GM12872 (cell line): ENCODE data around the gene SLC38A8.

Source experiments
- TF ChIP-seq, protein P1 (sequence below): IDR thresholded peaks from 3 replicates; pipeline ENCODE4 v1.5.1; 2011; ENCODE audit warnings: low read depth, mild to moderate bottlenecking, low read length, moderate library complexity; ENCODE audit not compliant: insufficient read depth

SLC38A8 gene

DNA sequence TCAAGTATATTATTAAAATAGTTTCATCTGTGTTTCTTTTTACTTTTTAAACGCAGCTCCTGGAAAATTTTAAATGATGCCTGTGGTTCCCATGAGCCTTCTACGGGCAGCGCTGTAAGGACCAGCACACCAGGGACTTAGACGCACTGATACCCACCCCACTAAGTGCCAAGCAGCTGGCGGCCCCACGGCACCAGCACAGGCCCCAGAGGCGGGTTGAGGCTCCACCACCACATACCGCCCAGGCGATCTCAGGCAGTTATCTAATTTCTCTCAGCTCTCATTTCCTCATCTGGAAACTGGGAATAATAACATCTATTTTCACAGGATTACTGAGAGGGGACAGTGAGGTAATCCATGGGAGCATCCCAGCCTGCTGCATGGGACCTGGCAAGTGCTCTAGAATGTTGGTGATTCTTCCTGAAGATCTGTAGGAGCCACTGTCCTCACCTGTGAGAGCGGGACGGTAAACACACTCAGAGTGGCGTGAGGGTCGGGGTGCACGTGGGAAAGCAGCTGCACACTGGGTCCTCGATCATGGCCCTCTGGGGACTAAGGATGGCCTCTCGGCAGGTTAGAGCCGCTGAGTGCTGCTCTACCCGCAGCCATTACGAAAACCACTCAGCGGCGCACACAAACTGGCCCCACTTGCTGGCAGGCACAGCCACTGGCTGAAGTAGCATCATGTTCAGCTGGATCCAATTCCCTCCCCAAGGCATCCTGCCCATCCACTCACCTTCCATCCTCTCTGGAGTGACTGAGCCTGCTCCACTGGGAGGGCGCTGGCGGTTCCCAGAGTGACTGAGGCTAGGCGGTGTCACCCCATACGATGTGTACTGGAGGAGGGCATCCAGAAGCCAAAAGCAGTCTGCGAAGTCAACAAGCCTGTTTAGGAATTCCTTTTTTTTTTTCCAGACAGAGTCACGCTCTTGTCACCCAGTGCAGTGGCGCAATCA, 17.6 kb upstream of the SLC38A8 start:
- TF ChIP-seq, protein P1, sequence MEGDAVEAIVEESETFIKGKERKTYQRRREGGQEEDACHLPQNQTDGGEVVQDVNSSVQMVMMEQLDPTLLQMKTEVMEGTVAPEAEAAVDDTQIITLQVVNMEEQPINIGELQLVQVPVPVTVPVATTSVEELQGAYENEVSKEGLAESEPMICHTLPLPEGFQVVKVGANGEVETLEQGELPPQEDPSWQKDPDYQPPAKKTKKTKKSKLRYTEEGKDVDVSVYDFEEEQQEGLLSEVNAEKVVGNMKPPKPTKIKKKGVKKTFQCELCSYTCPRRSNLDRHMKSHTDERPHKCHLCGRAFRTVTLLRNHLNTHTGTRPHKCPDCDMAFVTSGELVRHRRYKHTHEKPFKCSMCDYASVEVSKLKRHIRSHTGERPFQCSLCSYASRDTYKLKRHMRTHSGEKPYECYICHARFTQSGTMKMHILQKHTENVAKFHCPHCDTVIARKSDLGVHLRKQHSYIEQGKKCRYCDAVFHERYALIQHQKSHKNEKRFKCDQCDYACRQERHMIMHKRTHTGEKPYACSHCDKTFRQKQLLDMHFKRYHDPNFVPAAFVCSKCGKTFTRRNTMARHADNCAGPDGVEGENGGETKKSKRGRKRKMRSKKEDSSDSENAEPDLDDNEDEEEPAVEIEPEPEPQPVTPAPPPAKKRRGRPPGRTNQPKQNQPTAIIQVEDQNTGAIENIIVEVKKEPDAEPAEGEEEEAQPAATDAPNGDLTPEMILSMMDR = no peak

DNA sequence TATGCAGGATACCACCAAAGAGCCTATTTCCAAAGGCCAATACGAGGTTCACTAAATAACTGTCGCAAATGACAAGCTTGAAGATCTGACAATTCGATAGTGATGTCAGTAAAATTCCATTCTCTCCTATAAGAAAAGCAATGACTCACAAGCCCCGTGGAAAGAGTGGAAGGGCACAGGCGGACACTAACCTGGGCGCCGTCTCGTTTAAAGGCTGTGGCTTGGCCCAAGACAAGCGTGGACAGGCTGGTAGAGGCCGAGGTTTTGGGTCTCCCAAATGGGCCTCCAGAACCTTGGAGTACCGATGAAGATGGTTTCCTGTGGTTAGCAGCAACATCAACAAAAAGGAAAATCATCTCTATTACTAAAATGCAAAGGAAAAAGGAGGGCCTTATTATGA, 16.5 kb upstream of the SLC38A8 start:
- TF ChIP-seq, protein P1 = no peak

DNA sequence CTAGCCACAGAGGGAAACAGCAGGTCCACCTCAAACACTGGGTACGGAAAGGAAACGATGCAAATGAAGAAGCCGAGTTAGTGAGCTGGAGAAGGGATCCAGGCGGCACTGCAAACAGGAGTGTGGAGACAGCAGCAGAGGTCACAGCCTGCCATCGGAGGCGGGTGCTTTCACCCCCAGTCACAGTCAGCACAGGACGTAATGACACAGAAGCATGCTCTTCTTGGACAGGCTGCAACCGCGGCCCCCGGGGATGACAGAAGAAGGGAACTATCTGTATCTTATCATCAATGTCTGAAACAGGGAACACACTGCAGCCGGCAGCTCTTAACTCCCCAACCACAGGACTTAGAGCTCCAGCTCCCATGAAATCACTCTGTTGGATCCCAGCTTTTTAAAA, 16.1 kb upstream of the SLC38A8 start:
- TF ChIP-seq, protein P1 = no peak

DNA sequence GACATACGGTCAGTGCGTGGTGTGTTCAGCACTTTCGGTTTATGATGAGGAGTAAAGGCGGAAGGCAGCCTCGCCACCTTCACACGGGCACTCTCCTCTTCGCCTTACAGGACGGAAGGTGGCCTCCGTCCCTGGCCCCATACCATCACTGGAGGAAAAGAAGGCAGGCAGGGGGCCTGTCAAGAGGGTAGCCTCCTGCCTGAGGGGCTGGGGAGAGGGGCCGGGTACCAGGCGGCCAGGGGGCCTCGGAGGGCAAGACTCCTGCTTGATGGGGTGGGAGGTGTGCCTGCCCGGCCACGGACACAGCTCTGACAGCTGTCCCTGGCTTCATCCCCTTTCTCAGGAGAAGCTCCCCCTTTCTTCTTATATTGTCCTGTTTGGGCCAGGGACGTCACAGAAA, 15.6 kb upstream of the SLC38A8 start:
- TF ChIP-seq, protein P1 = no peak

DNA sequence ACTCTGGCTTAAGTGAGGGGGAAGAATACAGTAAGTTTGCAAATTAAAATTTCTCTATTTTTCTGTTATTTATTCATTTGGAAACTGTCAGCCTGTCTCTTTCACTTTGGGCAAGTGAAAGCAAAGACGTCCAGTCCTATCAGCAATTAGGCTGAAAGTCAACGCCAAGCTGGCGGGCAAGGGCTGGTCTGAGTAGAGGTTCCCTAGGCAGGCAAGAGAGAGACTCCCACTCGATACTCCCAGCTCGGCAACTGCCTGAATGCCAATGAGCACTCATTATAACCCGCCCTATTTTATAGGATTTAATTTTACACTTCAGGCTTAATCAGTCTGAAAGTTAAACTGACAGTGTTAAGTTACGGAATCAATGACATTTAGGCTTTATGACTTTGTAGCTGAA, 14.3 kb upstream of the SLC38A8 start:
- TF ChIP-seq, protein P1 = no peak

DNA sequence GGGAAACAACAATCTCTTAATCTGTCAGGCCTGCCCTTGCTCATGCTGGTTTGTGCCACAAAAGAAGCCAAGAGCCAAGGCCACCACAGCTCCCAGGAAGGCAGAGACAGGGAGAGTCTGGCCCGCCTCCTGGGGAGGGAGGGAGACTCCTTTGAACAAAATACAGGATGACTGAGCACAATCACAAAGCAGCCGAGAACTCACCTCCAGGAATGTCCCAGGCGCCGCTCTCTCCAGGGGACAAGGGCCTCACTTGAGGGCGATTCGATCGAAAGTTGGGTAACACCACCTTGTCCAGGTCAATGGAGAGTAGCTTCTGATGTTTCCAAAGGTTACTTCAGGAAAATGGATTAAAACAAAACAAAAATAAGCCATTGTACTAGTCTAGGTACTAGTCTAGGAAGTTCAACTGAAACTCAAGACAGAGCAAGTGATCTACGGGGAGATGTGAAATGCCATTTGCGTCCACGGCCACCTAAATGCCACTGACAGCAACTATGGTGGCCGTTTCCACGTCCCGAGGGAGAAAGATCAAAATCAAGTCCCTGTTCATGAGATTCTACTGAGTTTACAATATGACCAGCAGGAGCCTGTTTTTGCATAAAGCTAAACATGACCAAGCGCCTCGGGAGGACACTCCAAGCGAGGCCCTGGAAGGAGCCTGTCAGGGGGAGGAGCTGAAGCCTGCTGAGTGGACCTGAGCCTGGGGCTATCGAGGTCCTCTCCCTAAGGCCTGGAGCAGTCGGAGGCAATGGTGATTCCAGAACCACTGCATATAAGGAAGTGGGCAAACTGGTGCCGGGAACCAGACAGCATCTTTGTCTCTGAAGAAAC, 13.4 kb upstream of the SLC38A8 start:
- TF ChIP-seq, protein P1 = no peak

DNA sequence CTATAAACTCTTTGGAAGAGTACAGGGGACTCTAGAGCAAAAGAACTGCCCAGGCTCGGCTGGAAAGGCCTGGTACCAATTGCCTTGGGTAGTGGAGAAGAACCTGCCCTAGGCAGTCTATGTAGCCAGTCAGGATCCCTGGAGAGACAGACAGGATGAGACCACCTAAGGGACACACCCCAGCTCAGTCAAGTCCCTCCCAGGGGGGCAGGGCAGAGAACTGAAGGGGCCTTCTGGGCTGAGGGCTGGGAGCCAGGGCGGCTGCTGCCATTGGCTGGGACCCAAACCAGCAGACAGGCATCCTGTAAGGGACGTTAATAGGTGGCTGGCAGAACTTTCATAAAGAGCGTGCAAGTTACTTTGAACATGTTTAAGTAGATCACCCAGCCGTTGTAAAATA, 12.8 kb upstream of the SLC38A8 start:
- TF ChIP-seq, protein P1 = no peak
